A673 (cell line): ENCODE results near the gene MAP3K9. TPM values are rescaled to one million over a fixed set of nuclear protein-coding genes. Genes with fewer than 3 reads are reported as not detected.

Source experiments
- BruUV-seq: library from RNA; stranded (reverse); fragments of 400-500 nt; replicated peaks from 2 replicates; lab custom pipeline; 2021; lab: Mats Ljungman, UMichigan
- CTCF ChIA-PET: fragments of 300-600 bp; sonication (Branson Sonifier 250); formaldehyde crosslinking; loops from one replicate; lab custom pipeline; 2022; ENCODE audit warnings: antibody characterized with exemption; lab: Charles Lee
- POLR2A ChIA-PET: fragments of 300-600 bp; sonication (Branson Sonifier 250); formaldehyde crosslinking; loops from one replicate; lab custom pipeline; 2022; ENCODE audit warnings: antibody characterized with exemption; ENCODE audit not compliant: low non-redundant PET; lab: Charles Lee
- DNase-seq: peaks from one replicate; pipeline ENCODE4 v3.0.0-alpha.2; 2015; ENCODE audit warnings: low spot score
- H3K27ac ChIP-seq: fragments of 200-600 bp; sonication (generic); 2 replicates; pipeline ENCODE4 v1.5.1; 2016; ENCODE audit warnings: mixed run types, low read depth, mild to moderate bottlenecking, mixed read lengths, antibody characterized with exemption, low read length; ENCODE audit not compliant: poor library complexity, severe bottlenecking
- H3K27me3 ChIP-seq: fragments of 200-600 bp; sonication (generic); replicated peaks from 2 replicates; pipeline ENCODE4 v1.6.1; 2017; ENCODE audit warnings: mixed run types, low read depth, mild to moderate bottlenecking, mixed read lengths, antibody characterized with exemption, low read length; ENCODE audit not compliant: insufficient read depth, poor library complexity
- H3K36me3 ChIP-seq: fragments of 200-600 bp; sonication (generic); 2 replicates; pipeline ENCODE4 v1.6.1; 2016; ENCODE audit warnings: mixed run types, mild to moderate bottlenecking, mixed read lengths, antibody characterized with exemption, low read length; ENCODE audit not compliant: insufficient read depth, poor library complexity, severe bottlenecking
- H3K4me1 ChIP-seq: fragments of 200-600 bp; sonication (generic); 2 replicates; pipeline ENCODE4 v1.6.1; 2017; ENCODE audit warnings: mixed run types, mild to moderate bottlenecking, mixed read lengths, antibody characterized with exemption, low read length; ENCODE audit not compliant: insufficient read depth, poor library complexity, severe bottlenecking
- H3K4me3 ChIP-seq: fragments of 200-600 bp; sonication (generic); 2 replicates; pipeline ENCODE4 v1.5.1; 2016; ENCODE audit warnings: low read depth, mixed run types, mild to moderate bottlenecking, mixed read lengths, low read length; ENCODE audit not compliant: poor library complexity, severe bottlenecking
- H3K9me3 ChIP-seq: fragments of 200-600 bp; sonication (generic); 2 replicates; pipeline ENCODE4 v1.6.1; 2016; ENCODE audit warnings: mixed run types, low read depth, mild to moderate bottlenecking, mixed read lengths, antibody characterized with exemption, low read length; ENCODE audit not compliant: poor library complexity, severe bottlenecking
- EZH2 ChIP-seq: fragments of 200-600 bp; sonication (generic); IDR thresholded peaks from 2 replicates; pipeline ENCODE4 v1.6.1; 2017; ENCODE audit warnings: borderline replicate concordance, low read depth, mild to moderate bottlenecking, mixed read lengths, antibody characterized with exemption, low read length; ENCODE audit not compliant: poor library complexity, severe bottlenecking
- intact Hi-C: fragments of 100-400 bp; cut with micrococcal nuclease; formaldehyde crosslinking; loops from one replicate; pipeline ENCODE4 v1.10.0; 2022; ENCODE audit not compliant: unreplicated experiment
- total RNA-seq: library from RNA; stranded (reverse); gene quantifications from 2 replicates; pipeline ENCODE4 v1.2.3, GENCODE V29; 2021
- TF ChIP-seq, protein P1 (sequence below): fragments of 300-800, 200-600 bp; sonication (generic); conservative IDR thresholded peaks from 2 replicates; pipeline ENCODE4 v1.5.1; 2017; ENCODE audit warnings: low read depth, mild to moderate bottlenecking, antibody characterized with exemption, low read length, moderate library complexity, mixed read lengths

The MAP3K9 gene
- total RNA-seq, 1 experiment from 2014 or later, result 5.4 TPM

DNA sequence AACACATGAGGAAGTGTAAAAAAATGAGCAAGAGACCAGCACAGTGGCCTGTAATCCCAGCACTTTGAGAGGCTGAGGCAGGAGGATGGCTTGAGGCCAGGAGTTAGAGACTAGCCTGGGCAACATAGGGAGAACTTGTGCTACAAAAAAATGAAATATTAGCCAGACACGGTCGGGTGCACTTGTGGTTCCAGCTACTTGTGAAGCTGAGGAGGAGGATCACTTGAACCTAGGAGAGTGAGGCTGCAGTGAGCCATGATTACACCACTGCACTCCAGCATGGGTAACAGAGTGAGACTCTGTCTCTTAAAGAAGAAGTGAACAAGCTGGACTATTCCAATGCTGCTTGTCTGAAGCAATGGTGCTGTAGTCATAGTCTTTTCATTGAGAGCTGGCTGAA lies 36.3 kb upstream of the MAP3K9 start:
- ChIA-PET CTCF (no interaction called here), POLR2A (no interaction called here)
- no peaks in the 10 kb centered on the region for H3K36me3 ChIP-seq
- intact Hi-C loops, result no loop called here
- no peak overlapping the region for H3K4me3 ChIP-seq
- TF ChIP-seq, protein P1, sequence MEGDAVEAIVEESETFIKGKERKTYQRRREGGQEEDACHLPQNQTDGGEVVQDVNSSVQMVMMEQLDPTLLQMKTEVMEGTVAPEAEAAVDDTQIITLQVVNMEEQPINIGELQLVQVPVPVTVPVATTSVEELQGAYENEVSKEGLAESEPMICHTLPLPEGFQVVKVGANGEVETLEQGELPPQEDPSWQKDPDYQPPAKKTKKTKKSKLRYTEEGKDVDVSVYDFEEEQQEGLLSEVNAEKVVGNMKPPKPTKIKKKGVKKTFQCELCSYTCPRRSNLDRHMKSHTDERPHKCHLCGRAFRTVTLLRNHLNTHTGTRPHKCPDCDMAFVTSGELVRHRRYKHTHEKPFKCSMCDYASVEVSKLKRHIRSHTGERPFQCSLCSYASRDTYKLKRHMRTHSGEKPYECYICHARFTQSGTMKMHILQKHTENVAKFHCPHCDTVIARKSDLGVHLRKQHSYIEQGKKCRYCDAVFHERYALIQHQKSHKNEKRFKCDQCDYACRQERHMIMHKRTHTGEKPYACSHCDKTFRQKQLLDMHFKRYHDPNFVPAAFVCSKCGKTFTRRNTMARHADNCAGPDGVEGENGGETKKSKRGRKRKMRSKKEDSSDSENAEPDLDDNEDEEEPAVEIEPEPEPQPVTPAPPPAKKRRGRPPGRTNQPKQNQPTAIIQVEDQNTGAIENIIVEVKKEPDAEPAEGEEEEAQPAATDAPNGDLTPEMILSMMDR, result no peak
- TF ChIP-seq EZH2, result no peak
- H3K27ac ChIP-seq, result no peak overlapping the region
- H3K4me1 ChIP-seq, result peaks cover 6% of the 10 kb centered on the region
- H3K9me3 ChIP-seq, result no peaks in the 10 kb centered on the region
- no peaks in the 10 kb centered on the region for H3K27me3 ChIP-seq
- BruUV-seq, result no TSS peak
- DNase-seq, result no peak

- CTCF ChIA-PET, result no interaction called here
- no peaks in the 10 kb centered on the region for H3K27me3 ChIP-seq
- intact Hi-C loops, result no loop called here
- no TSS peak for BruUV-seq
- no peaks in the 10 kb centered on the region for H3K9me3 ChIP-seq
- H3K27ac ChIP-seq, result no peak overlapping the region
- H3K4me3 ChIP-seq, result no peak overlapping the region
- POLR2A ChIA-PET, result interaction anchor here (0.5 kb wide), 1 partner anchor 189 kb away, joined by 3 read pairs; no protein-coding TSS in a partner anchor
- no peaks in the 10 kb centered on the region for H3K36me3 ChIP-seq
- H3K4me1 ChIP-seq, result no peaks in the 10 kb centered on the region
- DNase-seq, result no peak
- TF ChIP-seq EZH2, result no peak
- TF ChIP-seq, protein P1, result no peak
Measured at GRCh38 chr14:70842851-70843462, 33.6 kb upstream of the MAP3K9 start.

- H3K27ac ChIP-seq, result no peak overlapping the region
- POLR2A ChIA-PET, result no interaction called here
- H3K4me1 ChIP-seq, result no peaks in the 10 kb centered on the region
- intact Hi-C loops, result no loop called here
- no peaks in the 10 kb centered on the region for H3K36me3 ChIP-seq
- no peak for DNase-seq
- no peaks in the 10 kb centered on the region for H3K27me3 ChIP-seq
- CTCF ChIA-PET, result no interaction called here
- no peak for TF ChIP-seq EZH2
- TF ChIP-seq, protein P1, result no peak
- H3K4me3 ChIP-seq, result no peak overlapping the region
- BruUV-seq, result no TSS peak
- H3K9me3 ChIP-seq, result no peaks in the 10 kb centered on the region
Measured at GRCh38 chr14:70838076-70838475, 28.8 kb upstream of the MAP3K9 start.
